OCI-LY7 (cell line): ENCODE measurements around the gene ARL16. TPM values are rescaled to one million over a fixed set of nuclear protein-coding genes. Genes with fewer than 3 reads are reported as not detected.

Experiments used
- BruUV-seq: library from RNA; stranded (reverse); fragments of 400-500 nt; replicated peaks from 2 replicates; lab custom pipeline; 2021; lab: Mats Ljungman, UMichigan
- CTCF ChIA-PET: fragments of 300-600 bp; sonication (Branson Sonifier 250); formaldehyde crosslinking; loops from one replicate; lab custom pipeline; 2022; ENCODE audit warnings: antibody characterized with exemption; ENCODE audit not compliant: unreplicated experiment; lab: Charles Lee
- POLR2A ChIA-PET: fragments of 300-600 bp; sonication (Branson Sonifier 250); formaldehyde crosslinking; loops from one replicate; lab custom pipeline; 2022; ENCODE audit warnings: antibody characterized with exemption; lab: Charles Lee
- DNase-seq: peaks from one replicate; pipeline ENCODE4 v3.0.0-alpha.2; 2015; ENCODE audit warnings: low spot score
- H2AFZ ChIP-seq: fragments of 200-600 bp; sonication (generic), shearing (Covaris generic); 2 replicates; pipeline ENCODE4 v1.6.1; 2014; ENCODE audit warnings: mild to moderate bottlenecking, antibody characterized with exemption, low read length, moderate library complexity
- H3K27ac ChIP-seq: fragments of 200-600 bp; sonication (generic); 2 replicates; pipeline ENCODE4 v1.5.1; 2014; ENCODE audit warnings: mixed run types, low read depth, mild to moderate bottlenecking, moderate library complexity, low read length, inconsistent platforms; ENCODE audit not compliant: poor library complexity, severe bottlenecking
- H3K36me3 ChIP-seq: fragments of 200-600 bp; sonication (generic); 2 replicates; pipeline ENCODE4 v1.6.1; 2014; ENCODE audit warnings: mild to moderate bottlenecking, antibody characterized with exemption, low read length, moderate library complexity, mixed read lengths; ENCODE audit not compliant: insufficient read depth
- H3K4me1 ChIP-seq: fragments of 200-600 bp; sonication (generic); 2 replicates; pipeline ENCODE4 v1.5.1; 2014; ENCODE audit warnings: mild to moderate bottlenecking, low read length; ENCODE audit not compliant: insufficient read depth, poor library complexity, severe bottlenecking
- H3K4me2 ChIP-seq: fragments of 200-600 bp; sonication (generic); 2 replicates; pipeline ENCODE4 v1.6.1; 2014; ENCODE audit warnings: mild to moderate bottlenecking, low read length
- H3K4me3 ChIP-seq: fragments of 200-600 bp; sonication (generic); 2 replicates; pipeline ENCODE4 v1.5.1; 2014; ENCODE audit warnings: mild to moderate bottlenecking, low read depth, low read length; ENCODE audit not compliant: poor library complexity, severe bottlenecking
- H3K79me2 ChIP-seq: fragments of 200-600 bp; sonication (generic); 2 replicates; pipeline ENCODE4 v1.6.1; 2016; ENCODE audit warnings: low read depth, mild to moderate bottlenecking, low read length, moderate library complexity, mixed read lengths; ENCODE audit not compliant: insufficient read depth
- H3K9me2 ChIP-seq: fragments of 200-600 bp; sonication (generic); 2 replicates; pipeline ENCODE4 v1.6.1; 2016; ENCODE audit warnings: mild to moderate bottlenecking, low read length, mixed read lengths; ENCODE audit not compliant: insufficient read depth
- H3K9me3 ChIP-seq: fragments of 200-600 bp; sonication (generic); 2 replicates; pipeline ENCODE4 v1.6.1; 2014; ENCODE audit warnings: mild to moderate bottlenecking, mixed run types, low read length, mixed read lengths
- H4K20me1 ChIP-seq: fragments of 200-600 bp; sonication (generic); 2 replicates; pipeline ENCODE4 v1.6.1; 2014; ENCODE audit warnings: mild to moderate bottlenecking, antibody characterized with exemption, low read length, moderate library complexity, mixed read lengths; ENCODE audit not compliant: insufficient read depth
- EZH2phosphoT487 ChIP-seq: fragments of 200-600 bp; sonication (generic); IDR thresholded peaks from 2 replicates; pipeline ENCODE4 v1.6.1; 2018; ENCODE audit warnings: low read depth, borderline replicate concordance, mild to moderate bottlenecking, mixed run types, antibody characterized with exemption, low read length, moderate library complexity, mixed read lengths
- intact Hi-C: fragments of 100-400 bp; cut with micrococcal nuclease; formaldehyde crosslinking; loops from one replicate; pipeline ENCODE4 v1.10.0; 2022; ENCODE audit not compliant: unreplicated experiment
- microRNA-seq: library from miRNA; unstranded; fragments of <30 nt; microRNA quantifications from one replicate; pipeline ENCODE4 v1.2.0, GENCODE V29; 2022; ENCODE audit warnings: borderline replicate concordance
- small RNA-seq: library from RNA; depleted of rRNA; stranded (forward); fragments of <200 nt; gene quantifications from one replicate; pipeline ENCODE3, GENCODE V24; 2014
- total RNA-seq, 2 experiments: library from RNA; depleted of rRNA in 1 of 2; stranded (reverse); fragments of >200 nt in 1 of 2; shearing (Covaris generic) in 1 of 2; gene quantifications; 2 replicates each; pipeline ENCODE4 v1.2.3, GENCODE V29; 2014 to 2022
- TF ChIP-seq, protein P1 (sequence below): fragments of 200-600 bp; sonication (generic); conservative IDR thresholded peaks from 2 replicates; pipeline ENCODE4 v1.5.1; 2014; ENCODE audit warnings: mild to moderate bottlenecking, antibody characterized with exemption, low read length, moderate library complexity, mixed read lengths

ARL16 gene
- total RNA-seq, 2 experiments from 2014 or later: 49.8 to 86.1 TPM

- Histone ChIP-seq H3K27ac (no peak overlapping the region), H3K4me2 (peak overlapping the region; percentile 87), H4K20me1 (peaks cover 13% of the 10 kb centered on the region; the same call in 1 of the 2 replicates), H3K9me3 (no peaks in the 10 kb centered on the region), H3K4me1 (peaks cover 15% of the 10 kb centered on the region), H2AFZ (no peak overlapping the region), H3K79me2 (peaks cover 50% of the 10 kb centered on the region), H3K9me2 (no peaks in the 10 kb centered on the region), H3K36me3 (peaks cover 33% of the 10 kb centered on the region), H3K4me3 (peak overlapping the region; percentile 84)
- intact Hi-C loops: loop anchor here (5.0 kb wide), 1 partner anchor 83 kb away; the partner anchor contains the start of gene FAAP100
- ChIA-PET CTCF (no interaction called here), POLR2A (no interaction called here)
- TSS peak; percentile 77 for BruUV-seq
- DNase-seq: no peak
- TF ChIP-seq EZH2phosphoT487: no peak
- TF ChIP-seq, protein P1, sequence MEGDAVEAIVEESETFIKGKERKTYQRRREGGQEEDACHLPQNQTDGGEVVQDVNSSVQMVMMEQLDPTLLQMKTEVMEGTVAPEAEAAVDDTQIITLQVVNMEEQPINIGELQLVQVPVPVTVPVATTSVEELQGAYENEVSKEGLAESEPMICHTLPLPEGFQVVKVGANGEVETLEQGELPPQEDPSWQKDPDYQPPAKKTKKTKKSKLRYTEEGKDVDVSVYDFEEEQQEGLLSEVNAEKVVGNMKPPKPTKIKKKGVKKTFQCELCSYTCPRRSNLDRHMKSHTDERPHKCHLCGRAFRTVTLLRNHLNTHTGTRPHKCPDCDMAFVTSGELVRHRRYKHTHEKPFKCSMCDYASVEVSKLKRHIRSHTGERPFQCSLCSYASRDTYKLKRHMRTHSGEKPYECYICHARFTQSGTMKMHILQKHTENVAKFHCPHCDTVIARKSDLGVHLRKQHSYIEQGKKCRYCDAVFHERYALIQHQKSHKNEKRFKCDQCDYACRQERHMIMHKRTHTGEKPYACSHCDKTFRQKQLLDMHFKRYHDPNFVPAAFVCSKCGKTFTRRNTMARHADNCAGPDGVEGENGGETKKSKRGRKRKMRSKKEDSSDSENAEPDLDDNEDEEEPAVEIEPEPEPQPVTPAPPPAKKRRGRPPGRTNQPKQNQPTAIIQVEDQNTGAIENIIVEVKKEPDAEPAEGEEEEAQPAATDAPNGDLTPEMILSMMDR: no peak
Observed at GRCh38 chr17:81635431-81635830, 48.2 kb downstream of the ARL16 start.

GRCh38 chr17:81631482-81631881 is 52.1 kb downstream of the ARL16 start:
- Histone ChIP-seq H4K20me1 (peaks cover 13% of the 10 kb centered on the region; the same call in 1 of the 2 replicates), H3K27ac (no peak overlapping the region), H2AFZ (no peak overlapping the region), H3K79me2 (peaks cover 48% of the 10 kb centered on the region), H3K4me3 (no peak overlapping the region), H3K9me3 (no peaks in the 10 kb centered on the region), H3K36me3 (peaks cover 72% of the 10 kb centered on the region), H3K4me2 (no peak overlapping the region), H3K9me2 (no peaks in the 10 kb centered on the region), H3K4me1 (peaks cover 10% of the 10 kb centered on the region)
- ChIA-PET CTCF (no interaction called here), POLR2A (no interaction called here)
- BruUV-seq: no TSS peak
- TF ChIP-seq, protein P1: no peak
- TF ChIP-seq EZH2phosphoT487: no peak
- intact Hi-C loops: no loop called here
- no peak for DNase-seq

Small RNA genes lying within 50 kb of the gene (microRNA-seq; reads per million reads assigned to microRNA genes)
- gene MIR6786: 4.5 reads per million

Small RNA genes lying within 50 kb of the gene (small RNA-seq; reads per million reads assigned to genes)
- gene MIR6786: not detected

Other genes with a start within 250 kb of the ARL16 start
- gene ACTG1, start 171.0 kb downstream of the ARL16 start, total RNA-seq (2014; rRNA removed; shearing (Covaris generic)): 2,245 and 2,707 TPM in 2 replicates
- gene ACTG1, start 171.0 kb downstream of the ARL16 start, total RNA-seq (2022): 2,459 and 2,894 TPM in 2 replicates
- 1.3 and 1.6 TPM in 2 replicates for gene FSCN2, start 155.4 kb downstream of the ARL16 start, total RNA-seq (2014; rRNA removed; shearing (Covaris generic))
- 4.3 and 6.7 TPM in 2 replicates for gene FSCN2, start 155.4 kb downstream of the ARL16 start, total RNA-seq (2022)
- gene FAAP100, start 131.4 kb downstream of the ARL16 start, total RNA-seq (2014; rRNA removed; shearing (Covaris generic)): 51.1 and 65.2 TPM in 2 replicates
- gene FAAP100, start 131.4 kb downstream of the ARL16 start, total RNA-seq (2022): 64.4 and 74.2 TPM in 2 replicates
- 59.4 and 69.6 TPM in 2 replicates for gene NPLOC4, start 46.7 kb downstream of the ARL16 start, total RNA-seq (2014; rRNA removed; shearing (Covaris generic))
- 118 and 119 TPM in 2 replicates for gene NPLOC4, start 46.7 kb downstream of the ARL16 start, total RNA-seq (2022)
- gene TSPAN10, start 46.6 kb downstream of the ARL16 start, total RNA-seq (2014; rRNA removed; shearing (Covaris generic)): 0.95 and 1.3 TPM in 2 replicates
- gene TSPAN10, start 46.6 kb downstream of the ARL16 start, total RNA-seq (2022): 1.7 and 2.4 TPM in 2 replicates
- not detected in 2 replicates for gene PDE6G, start 27.3 kb downstream of the ARL16 start, total RNA-seq (2014; rRNA removed; shearing (Covaris generic))
- 0.44 TPM in 1 of 2 replicates, not detected in the other for gene PDE6G, start 27.3 kb downstream of the ARL16 start, total RNA-seq (2022)
- 148 and 151 TPM in 2 replicates for gene OXLD1, start 17.2 kb downstream of the ARL16 start, total RNA-seq (2014; rRNA removed; shearing (Covaris generic))
- gene OXLD1, start 17.2 kb downstream of the ARL16 start, total RNA-seq (2022): 116 and 121 TPM in 2 replicates
- gene CCDC137, start 17.1 kb downstream of the ARL16 start, total RNA-seq (2014; rRNA removed; shearing (Covaris generic)): 39.4 and 39.9 TPM in 2 replicates
- 61.1 and 61.4 TPM in 2 replicates for gene CCDC137, start 17.1 kb downstream of the ARL16 start, total RNA-seq (2022)
- 120 and 162 TPM in 2 replicates for gene HGS, start 214 bp upstream of the ARL16 start, total RNA-seq (2014; rRNA removed; shearing (Covaris generic))
- gene HGS, start 214 bp upstream of the ARL16 start, total RNA-seq (2022): 175 and 219 TPM in 2 replicates
- 49.8 and 67.2 TPM in 2 replicates for gene MRPL12, start 19.6 kb upstream of the ARL16 start, total RNA-seq (2014; rRNA removed; shearing (Covaris generic))
- 143 and 189 TPM in 2 replicates for gene MRPL12, start 19.6 kb upstream of the ARL16 start, total RNA-seq (2022)
- 46.3 and 46.9 TPM in 2 replicates for gene SLC25A10, start 28.5 kb upstream of the ARL16 start, total RNA-seq (2014; rRNA removed; shearing (Covaris generic))
- 41.3 and 45.6 TPM in 2 replicates for gene SLC25A10, start 28.5 kb upstream of the ARL16 start, total RNA-seq (2022)
- not detected in 2 replicates for gene GCGR, start 120.4 kb upstream of the ARL16 start, total RNA-seq (2014; rRNA removed; shearing (Covaris generic))
- gene GCGR, start 120.4 kb upstream of the ARL16 start, total RNA-seq (2022): not detected in 2 replicates
- gene MCRIP1, start 149.5 kb upstream of the ARL16 start, total RNA-seq (2014; rRNA removed; shearing (Covaris generic)): 249 and 288 TPM in 2 replicates
- 170 and 180 TPM in 2 replicates for gene MCRIP1, start 149.5 kb upstream of the ARL16 start, total RNA-seq (2022)
- not detected in 2 replicates for gene PPP1R27, start 151.3 kb upstream of the ARL16 start, total RNA-seq (2014; rRNA removed; shearing (Covaris generic))
- gene PPP1R27, start 151.3 kb upstream of the ARL16 start, total RNA-seq (2022): not detected in 2 replicates
- gene P4HB, start 176.7 kb upstream of the ARL16 start, total RNA-seq (2014; rRNA removed; shearing (Covaris generic)): 388 and 393 TPM in 2 replicates
- gene P4HB, start 176.7 kb upstream of the ARL16 start, total RNA-seq (2022): 502 and 577 TPM in 2 replicates
- gene ARHGDIA, start 187.5 kb upstream of the ARL16 start, total RNA-seq (2014; rRNA removed; shearing (Covaris generic)): 233 and 265 TPM in 2 replicates
- gene ARHGDIA, start 187.5 kb upstream of the ARL16 start, total RNA-seq (2022): 663 and 715 TPM in 2 replicates
- 474 and 621 TPM in 2 replicates for gene ALYREF, start 207.8 kb upstream of the ARL16 start, total RNA-seq (2014; rRNA removed; shearing (Covaris generic))
- 377 and 431 TPM in 2 replicates for gene ALYREF, start 207.8 kb upstream of the ARL16 start, total RNA-seq (2022)
- 265 and 315 TPM in 2 replicates for gene ANAPC11, start 207.9 kb upstream of the ARL16 start, total RNA-seq (2014; rRNA removed; shearing (Covaris generic))
- 225 and 227 TPM in 2 replicates for gene ANAPC11, start 207.9 kb upstream of the ARL16 start, total RNA-seq (2022)
- 3.2 and 3.9 TPM in 2 replicates for gene NPB, start 218.4 kb upstream of the ARL16 start, total RNA-seq (2014; rRNA removed; shearing (Covaris generic))
- gene NPB, start 218.4 kb upstream of the ARL16 start, total RNA-seq (2022): 2.5 and 2.8 TPM in 2 replicates
- gene PCYT2, start 227.6 kb upstream of the ARL16 start, total RNA-seq (2014; rRNA removed; shearing (Covaris generic)): 70.1 and 70.4 TPM in 2 replicates
- gene PCYT2, start 227.6 kb upstream of the ARL16 start, total RNA-seq (2022): 104 and 108 TPM in 2 replicates
- 43.3 and 49.1 TPM in 2 replicates for gene SIRT7, start 234.4 kb upstream of the ARL16 start, total RNA-seq (2014; rRNA removed; shearing (Covaris generic))
- gene SIRT7, start 234.4 kb upstream of the ARL16 start, total RNA-seq (2022): 57.6 and 69.3 TPM in 2 replicates
- gene MAFG, start 243.9 kb upstream of the ARL16 start, total RNA-seq (2014; rRNA removed; shearing (Covaris generic)): 16.9 and 22.7 TPM in 2 replicates
- gene MAFG, start 243.9 kb upstream of the ARL16 start, total RNA-seq (2022): 30.1 and 33.6 TPM in 2 replicates